Caco-2 (cell line): Measurements from ENCODE around the gene FAM47E. TPM values are rescaled to one million over a fixed set of nuclear protein-coding genes. Genes with fewer than 3 reads are reported as not detected.

Source experiments
- BruUV-seq: library from RNA; stranded (reverse); fragments of 400-500 nt; replicated peaks from 2 replicates; lab custom pipeline; 2021; lab: Mats Ljungman, UMichigan
- CTCF ChIA-PET: fragments of 300-600 bp; sonication (Branson Sonifier 250); formaldehyde crosslinking; loops from one replicate; lab custom pipeline; 2022; ENCODE audit warnings: antibody characterized with exemption; lab: Charles Lee
- POLR2A ChIA-PET: fragments of 300-600 bp; sonication (Branson Sonifier 250); formaldehyde crosslinking; loops from one replicate; lab custom pipeline; 2022; ENCODE audit warnings: antibody characterized with exemption; lab: Charles Lee
- DNase-seq, 2 experiments: peaks; one replicate each; pipeline versions ENCODE4 v3.0.0 to v3.0.0-alpha.2; 2020 to 2022
- H3K27me3 ChIP-seq: replicated peaks from 2 replicates; pipeline ENCODE4 v1.6.0; 2011; ENCODE audit warnings: low read length; ENCODE audit not compliant: control insufficient read depth, insufficient read depth
- H3K36me3 ChIP-seq: 2 replicates; pipeline ENCODE4 v1.5.1; 2011; ENCODE audit warnings: low read length; ENCODE audit not compliant: control insufficient read depth, insufficient read depth
- H3K4me1 ChIP-seq: fragments of 250-450 bp; sonication (Bioruptor Pico); 2 replicates; pipeline ENCODE4 v1.5.1; 2020; ENCODE audit warnings: mild to moderate bottlenecking
- H3K4me3 ChIP-seq: 2 replicates; pipeline ENCODE4 v1.5.1; 2011; ENCODE audit warnings: low read depth, mild to moderate bottlenecking, control low read depth, low read length
- H3K9me3 ChIP-seq: fragments of 250-450 bp; sonication (Bioruptor Pico); 2 replicates; pipeline ENCODE4 v1.5.1; 2020; ENCODE audit warnings: mild to moderate bottlenecking, moderate library complexity
- H3K27ac Mint-ChIP-seq: one replicate; pipeline ENCODE4 v1.8.0; 2022; ENCODE audit warnings: mixed read lengths; ENCODE audit not compliant: unreplicated experiment
- H3K27me3 Mint-ChIP-seq: one replicate; pipeline ENCODE4 v1.8.0; 2022; ENCODE audit warnings: mixed read lengths; ENCODE audit not compliant: insufficient read depth, unreplicated experiment
- H3K36me3 Mint-ChIP-seq: one replicate; pipeline ENCODE4 v1.8.0; 2022; ENCODE audit warnings: mild to moderate bottlenecking, mixed read lengths; ENCODE audit not compliant: insufficient read depth, unreplicated experiment
- H3K4me1 Mint-ChIP-seq: one replicate; pipeline ENCODE4 v1.8.0; 2022; ENCODE audit warnings: low read depth, mixed read lengths; ENCODE audit not compliant: unreplicated experiment
- H3K4me3 Mint-ChIP-seq: one replicate; pipeline ENCODE4 v1.8.0; 2022; ENCODE audit warnings: mild to moderate bottlenecking, moderate library complexity, mixed read lengths; ENCODE audit not compliant: unreplicated experiment
- H3K9me3 Mint-ChIP-seq: one replicate; pipeline ENCODE4 v1.8.0; 2022; ENCODE audit warnings: mixed read lengths; ENCODE audit not compliant: unreplicated experiment
- intact Hi-C: fragments of 100-400 bp; cut with micrococcal nuclease; formaldehyde crosslinking; loops from one replicate; pipeline ENCODE4 v1.10.0; 2022; ENCODE audit not compliant: unreplicated experiment
- total RNA-seq: library from RNA; stranded (reverse); gene quantifications from 2 replicates; pipeline ENCODE4 v1.2.3, GENCODE V29; 2022
- TF ChIP-seq, protein P1 (sequence below), 2 experiments: fragments of 200-600 bp in 1 of 2; IDR thresholded peaks; 1 replicate in 1 of 2; 2 replicates in 1 of 2; pipeline versions ENCODE4 v1.5.1 to v1.8.0; 2011 to 2022; ENCODE audit warnings: antibody characterized with exemption in 1 of 2, control low read depth in 1 of 2, inconsistent platforms in 1 of 2, low read depth in 1 of 2, low read length in 1 of 2, mild to moderate bottlenecking in 1 of 2, moderate library complexity in 1 of 2; ENCODE audit not compliant: insufficient read depth in 1 of 2, severe bottlenecking in 1 of 2, unreplicated experiment in 1 of 2

FAM47E gene
- total RNA-seq, 1 experiment from 2014 or later, result 6.6 TPM

DNA sequence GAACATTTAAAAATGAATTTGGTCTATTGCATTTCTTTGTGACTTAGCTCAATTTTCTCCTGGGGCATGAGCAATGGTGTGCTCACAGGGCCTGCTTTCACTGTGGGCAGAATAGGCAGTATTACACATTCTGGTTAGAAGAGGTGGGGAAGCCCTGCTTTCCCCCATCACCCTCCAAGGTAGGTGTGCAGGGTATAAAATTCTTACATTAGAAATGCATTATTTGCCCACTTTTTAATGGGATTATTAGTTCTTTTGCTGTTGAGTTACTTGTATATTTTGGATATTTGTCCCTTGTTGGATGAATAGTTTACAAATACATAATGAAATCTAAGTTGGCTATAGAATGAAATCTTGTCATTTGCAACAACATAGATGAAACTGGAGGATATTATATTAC is 46.7 kb downstream of the FAM47E start:
- Histone ChIP-seq H3K27me3 (no peaks in the 10 kb centered on the region), H3K9me3 (peaks cover 10% of the 10 kb centered on the region), H3K36me3 (no peaks in the 10 kb centered on the region), H3K4me1 (peaks cover 15% of the 10 kb centered on the region), H3K4me3 (no peak overlapping the region)
- POLR2A ChIA-PET, result no interaction called here
- no peaks in the 10 kb centered on the region for H3K9me3 Mint-ChIP-seq
- H3K27me3 Mint-ChIP-seq, result no peaks in the 10 kb centered on the region
- peaks cover 19% of the 10 kb centered on the region for H3K4me1 Mint-ChIP-seq
- TF ChIP-seq, protein P1, sequence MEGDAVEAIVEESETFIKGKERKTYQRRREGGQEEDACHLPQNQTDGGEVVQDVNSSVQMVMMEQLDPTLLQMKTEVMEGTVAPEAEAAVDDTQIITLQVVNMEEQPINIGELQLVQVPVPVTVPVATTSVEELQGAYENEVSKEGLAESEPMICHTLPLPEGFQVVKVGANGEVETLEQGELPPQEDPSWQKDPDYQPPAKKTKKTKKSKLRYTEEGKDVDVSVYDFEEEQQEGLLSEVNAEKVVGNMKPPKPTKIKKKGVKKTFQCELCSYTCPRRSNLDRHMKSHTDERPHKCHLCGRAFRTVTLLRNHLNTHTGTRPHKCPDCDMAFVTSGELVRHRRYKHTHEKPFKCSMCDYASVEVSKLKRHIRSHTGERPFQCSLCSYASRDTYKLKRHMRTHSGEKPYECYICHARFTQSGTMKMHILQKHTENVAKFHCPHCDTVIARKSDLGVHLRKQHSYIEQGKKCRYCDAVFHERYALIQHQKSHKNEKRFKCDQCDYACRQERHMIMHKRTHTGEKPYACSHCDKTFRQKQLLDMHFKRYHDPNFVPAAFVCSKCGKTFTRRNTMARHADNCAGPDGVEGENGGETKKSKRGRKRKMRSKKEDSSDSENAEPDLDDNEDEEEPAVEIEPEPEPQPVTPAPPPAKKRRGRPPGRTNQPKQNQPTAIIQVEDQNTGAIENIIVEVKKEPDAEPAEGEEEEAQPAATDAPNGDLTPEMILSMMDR (IDR thresholded peaks at IDR 0.05; ENCODE audit: insufficient read depth in 1 of 2, low read depth in 1 of 2, low read length in 1 of 2, severe bottlenecking in 1 of 2, unreplicated experiment in 1 of 2), result no peak
- no TSS peak for BruUV-seq
- no peak overlapping the region for H3K27ac Mint-ChIP-seq
- DNase-seq, result no peak
- H3K36me3 Mint-ChIP-seq, result no peaks in the 10 kb centered on the region
- no peak overlapping the region for H3K4me3 Mint-ChIP-seq
- CTCF ChIA-PET, result no interaction called here
- intact Hi-C loops, result no loop called here

DNA sequence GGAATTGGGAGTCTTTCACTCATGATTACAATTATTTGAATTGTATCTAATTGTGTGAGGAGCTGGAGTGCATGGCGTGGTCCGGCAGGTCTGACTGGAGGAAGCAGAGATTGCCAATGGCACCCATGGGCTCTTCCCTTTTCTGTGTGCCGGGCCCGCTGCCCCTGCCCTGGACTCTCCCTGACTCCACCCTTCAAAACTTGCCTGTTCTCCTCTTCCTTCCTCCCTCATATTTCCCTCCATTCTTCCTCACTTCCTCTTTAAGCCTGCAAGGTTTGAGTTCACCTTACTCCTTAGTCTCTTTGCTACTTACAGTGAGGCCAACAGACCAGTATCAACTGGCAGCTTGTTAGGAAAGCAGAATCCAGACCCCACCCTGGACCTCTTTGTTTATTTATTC is 48.5 kb downstream of the FAM47E start:
- peaks cover 10% of the 10 kb centered on the region for H3K9me3 ChIP-seq
- Mint-ChIP-seq H3K27me3 (no peaks in the 10 kb centered on the region), H3K4me3 (no peak overlapping the region), H3K9me3 (no peaks in the 10 kb centered on the region), H3K36me3 (no peaks in the 10 kb centered on the region), H3K27ac (no peak overlapping the region), H3K4me1 (peaks cover 24% of the 10 kb centered on the region)
- ChIA-PET CTCF (no interaction called here), POLR2A (no interaction called here)
- TF ChIP-seq, protein P1 (IDR thresholded peaks at IDR 0.05; ENCODE audit: insufficient read depth in 1 of 2, low read depth in 1 of 2, low read length in 1 of 2, severe bottlenecking in 1 of 2, unreplicated experiment in 1 of 2), result no peak
- H3K4me3 ChIP-seq, result no peak overlapping the region
- intact Hi-C loops, result loop anchor here (10.0 kb wide), 1 partner anchor 85 kb away; the partner anchor contains the start of gene SCARB2
- no TSS peak for BruUV-seq
- no peaks in the 10 kb centered on the region for H3K27me3 ChIP-seq
- DNase-seq, result no peak
- H3K36me3 ChIP-seq, result no peaks in the 10 kb centered on the region
- H3K4me1 ChIP-seq, result peaks cover 15% of the 10 kb centered on the region

DNA sequence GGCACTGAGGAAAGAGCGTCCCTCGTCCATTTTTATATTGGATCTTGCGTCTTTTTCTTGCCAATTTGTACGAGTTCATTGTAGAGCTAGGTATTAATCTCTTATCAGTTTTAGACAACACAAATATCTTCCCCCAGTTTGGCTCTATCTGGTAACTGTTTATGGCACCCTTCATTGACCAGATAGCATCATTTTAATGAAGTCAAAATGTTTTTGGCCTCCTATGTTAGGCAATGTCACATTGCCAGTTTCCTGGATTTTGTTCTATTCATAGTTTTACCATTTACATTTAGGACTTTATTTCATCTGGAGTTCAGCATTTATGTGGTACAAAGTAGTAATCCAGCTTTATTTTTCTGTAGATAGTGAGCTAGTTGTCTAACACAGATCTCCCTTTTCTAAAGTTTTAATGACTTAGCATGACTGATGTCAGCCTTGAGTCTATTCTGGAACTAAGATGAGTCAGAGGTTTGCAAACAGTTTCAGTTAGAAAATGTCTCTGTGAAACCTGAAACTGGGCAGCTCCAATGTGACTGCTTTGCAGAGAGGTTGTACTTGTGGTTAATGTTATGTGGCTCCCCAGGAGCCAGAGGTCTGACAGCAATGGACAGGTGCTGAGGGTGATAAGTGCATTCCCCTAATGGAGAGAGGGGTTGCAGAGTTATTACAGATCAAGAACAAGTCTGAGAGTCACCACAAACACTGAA is 49.7 kb downstream of the FAM47E start:
- Histone ChIP-seq H3K4me1 (peaks cover 20% of the 10 kb centered on the region), H3K4me3 (no peak overlapping the region), H3K36me3 (no peaks in the 10 kb centered on the region), H3K27me3 (no peaks in the 10 kb centered on the region), H3K9me3 (peaks cover 10% of the 10 kb centered on the region)
- Mint-ChIP-seq H3K4me3 (no peak overlapping the region), H3K27ac (peak overlapping the region; percentile 37), H3K27me3 (no peaks in the 10 kb centered on the region), H3K4me1 (peaks cover 31% of the 10 kb centered on the region), H3K36me3 (no peaks in the 10 kb centered on the region), H3K9me3 (no peaks in the 10 kb centered on the region)
- peak in 1 of 2 experiments; percentile 28 for DNase-seq
- BruUV-seq, result no TSS peak
- ChIA-PET CTCF (interaction anchor here (0.9 kb wide), 1 partner anchor 121 kb away, joined by 3 read pairs; no protein-coding TSS in a partner anchor), POLR2A (no interaction called here)
- TF ChIP-seq, protein P1 (IDR thresholded peaks at IDR 0.05; ENCODE audit: insufficient read depth in 1 of 2, low read depth in 1 of 2, low read length in 1 of 2, severe bottlenecking in 1 of 2, unreplicated experiment in 1 of 2), result no peak
- intact Hi-C loops, result loop anchor here (10.0 kb wide), 1 partner anchor 86 kb away; the partner anchor contains the start of gene SCARB2
